ENCODE measurements around the gene ZNF516. TPM values are rescaled to one million over a fixed set of nuclear protein-coding genes. Genes with fewer than 3 reads are reported as not detected.

The ZNF516 gene
- polyA plus RNA-seq, 2 of the 4 experiments (the other 2 are of a cell fraction) = 3.9 to 4.9 TPM

GRCh38 chr18:76420898-76421684 is 74.0 kb downstream of the ZNF516 start:
- TF ChIP-seq MAFK (IDR thresholded peaks at IDR 0.05; ENCODE audit: partially characterized antibody) = no peak
- no peak for TF ChIP-seq CBX2 (IDR thresholded peaks at IDR 0.05; ENCODE audit: borderline replicate concordance, low read depth)
- no peak for TF ChIP-seq CHD4 (IDR thresholded peaks at IDR 0.05; ENCODE audit: borderline replicate concordance)
- TF ChIP-seq HDAC2 (IDR thresholded peaks at IDR 0.05) = no peak
- no peak for TF ChIP-seq ZNF302 (CRISPR knock-in tag; IDR thresholded peaks at IDR 0.05)
- no peak for TF ChIP-seq FOSL2 (IDR thresholded peaks at IDR 0.05)
- TF ChIP-seq FOSL2 (CRISPR knock-in tag; IDR thresholded peaks at IDR 0.05) = no peak
- no peak for TF ChIP-seq NFE2L2 (conservative IDR thresholded peaks at IDR 0.05; ENCODE audit: low read length)
- no peak for TF ChIP-seq MYC (IDR thresholded peaks at IDR 0.05; ENCODE audit: borderline replicate concordance, low read length)
- TF ChIP-seq RCOR1 (IDR thresholded peaks at IDR 0.05; ENCODE audit: low read depth, low read length) = no peak

GRCh38 chr18:76419811-76420210 is 75.2 kb downstream of the ZNF516 start:
- no peak overlapping the region for H3K4me3 ChIP-seq
- ATAC-seq (no peak), DNase-seq (ENCODE audit: low read depth in 1 of 2, low spot score in 1 of 2) (no peak), FAIRE-seq (no peak)
- TF ChIP-seq CBX8 (IDR thresholded peaks at IDR 0.05) = no peak
- no peak for TF ChIP-seq ESRRA (IDR thresholded peaks at IDR 0.05; ENCODE audit: borderline replicate concordance, low read length)
- TF ChIP-seq NFE2L2 (conservative IDR thresholded peaks at IDR 0.05; ENCODE audit: low read length) = no peak
- TF ChIP-seq HOXB13 (CRISPR knock-in tag; IDR thresholded peaks at IDR 0.05; ENCODE audit: low read depth) = no peak
- TF ChIP-seq ZFP36 (IDR thresholded peaks at IDR 0.05; ENCODE audit: borderline replicate concordance, partially characterized antibody) = no peak
- TF ChIP-seq PBX3 (IDR thresholded peaks at IDR 0.05) = no peak
- no peak for TF ChIP-seq EHF (CRISPR knock-in tag; IDR thresholded peaks at IDR 0.05)
- TF ChIP-seq ZC3H11A (IDR thresholded peaks at IDR 0.05) = no peak
- no peak for TF ChIP-seq SMC3 (IDR thresholded peaks at IDR 0.05)
- no peak for TF ChIP-seq RFX5 (IDR thresholded peaks at IDR 0.05)
- no peak for TF ChIP-seq ATOH8 (CRISPR knock-in tag; IDR thresholded peaks at IDR 0.05; ENCODE audit: low read depth)
- TF ChIP-seq RARB (CRISPR knock-in tag; IDR thresholded peaks at IDR 0.05) = no peak
- TF ChIP-seq HMGXB4 (CRISPR knock-in tag; IDR thresholded peaks at IDR 0.05; ENCODE audit: borderline replicate concordance) = no peak
- TF ChIP-seq FOSB (CRISPR knock-in tag; IDR thresholded peaks at IDR 0.05) = no peak
- ChIA-PET POLR2A (no interaction called here), CTCF (no interaction called here)
- H3K4me2 ChIP-seq = no peak overlapping the region
- WGBS (ENCODE audit: missing lambda C conversion rate) = 85% methylated on average over 3 of the region's 3 CpGs
- no peaks in the 10 kb centered on the region for H3K9me3 ChIP-seq
- H3K4me1 ChIP-seq = no peaks in the 10 kb centered on the region
- no peak overlapping the region for H3K27ac ChIP-seq

More at GRCh38 chr18:76420898-76421684, 74.0 kb downstream of the ZNF516 start:
- POLR2A ChIA-PET = no interaction called here
- Histone ChIP-seq H3K4me1 (no peaks in the 10 kb centered on the region), H3K27ac (no peak overlapping the region), H3K9me3 (no peaks in the 10 kb centered on the region), H3K4me3 (no peak overlapping the region), H3K4me2 (no peak overlapping the region)
- FAIRE-seq (no peak), DNase-seq (ENCODE audit: low read depth in 1 of 2, low spot score in 1 of 2) (no peak), ATAC-seq (no peak)
- CTCF ChIA-PET = no interaction called here
- 75% methylated on average over 11 of the region's 13 CpGs for WGBS (ENCODE audit: missing lambda C conversion rate)

Measured in A549 (cell line).